K562 (cell line): ENCODE data around the gene NEURL2.

Experiments
- EP300 ChIP-seq: IDR thresholded peaks from 2 replicates; pipeline ENCODE4 v1.6.1; 2012; ENCODE audit warnings: low read length, improper control_type of control experiment
- ETV5 ChIP-seq: sonication (generic); formaldehyde crosslinking; IDR thresholded peaks from 2 replicates; pipeline ENCODE4 v1.4.0; 2020; ENCODE audit warnings: low read depth, mild to moderate bottlenecking, missing genetic modification reagents
- IFI16 ChIP-seq: fragments of 250-450 bp; sonication (Bioruptor Pico); IDR thresholded peaks from 2 replicates; pipeline ENCODE4 v2.1.2; 2022; ENCODE audit warnings: mild to moderate bottlenecking, inconsistent platforms
- PCBP2 ChIP-seq: fragments of 200-400 bp; formaldehyde crosslinking; IDR thresholded peaks from 2 replicates; pipeline ENCODE4 v1.6.1; 2018; ENCODE audit warnings: low read length, low read depth, mild to moderate bottlenecking, moderate library complexity; ENCODE audit not compliant: poor library complexity, severe bottlenecking
- SMC3 ChIP-seq: conservative IDR thresholded peaks from 2 replicates; pipeline ENCODE4 v1.6.1; 2011; ENCODE audit warnings: low read depth, low read length, improper control_type of control experiment; ENCODE audit not compliant: insufficient read depth
- TCF7L2 ChIP-seq: fragments of 150-350 bp; IDR thresholded peaks from 2 replicates; pipeline ENCODE4 v1.6.1; 2016; ENCODE audit warnings: low read depth, mild to moderate bottlenecking, low read length, moderate library complexity

DNA sequence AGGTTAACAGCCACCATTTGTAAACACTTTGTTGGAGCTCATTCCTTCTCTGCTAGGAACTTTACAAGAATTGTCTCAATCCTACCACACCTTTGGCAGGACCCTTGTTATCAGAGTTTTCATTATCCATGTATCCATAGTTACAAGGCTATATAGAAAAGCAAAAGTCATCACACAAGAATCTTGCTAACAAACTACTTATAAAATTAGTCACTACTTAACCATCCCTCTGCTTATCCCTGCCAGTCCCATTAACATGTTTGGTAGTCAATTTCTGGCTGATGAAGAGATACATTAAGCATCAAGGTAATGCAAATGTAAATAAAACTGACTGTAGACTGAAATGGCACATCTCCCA is 23.2 kb downstream of the NEURL2 start:
- TF ChIP-seq ETV5 (CRISPR knock-in tag) = no peak
- no peak for TF ChIP-seq IFI16 (CRISPR knock-in tag)
- no peak for TF ChIP-seq SMC3
- TF ChIP-seq TCF7L2 = no peak
- TF ChIP-seq PCBP2 = no peak
- TF ChIP-seq EP300 = no peak
